NCI-H526 (cell line): Measurements from ENCODE around the gene GPATCH8.
"Not testable (repeated sequence)": the region's sequence is repeated elsewhere in the genome, so short reads cannot be mapped to it uniquely, and the experiment has no call there.

Experiments
- DNase-seq, 2 experiments: peaks; one replicate each; lab custom pipeline; 2025; lab: John Stamatoyannopoulos, UW

Gene GPATCH8

GRCh38 chr17:44397479-44398440 is 105.4 kb downstream of the GPATCH8 start:
- DNase-seq = no peak

- DNase-seq = no peak
Measured at GRCh38 chr17:44396946-44397345, 106.3 kb downstream of the GPATCH8 start.

GRCh38 chr17:44394833-44395232 is 108.4 kb downstream of the GPATCH8 start:
- DNase-seq = no peak

GRCh38 chr17:44394112-44394511 is 109.1 kb downstream of the GPATCH8 start:
- DNase-seq = not testable (repeated sequence)

- DNase-seq = peak; percentile 37 to 57
Measured at GRCh38 chr17:44390250-44390870, 112.8 kb downstream of the GPATCH8 start.

- no peak for DNase-seq
Measured at GRCh38 chr17:44389723-44390202, 113.4 kb downstream of the GPATCH8 start.

GRCh38 chr17:44389281-44389680 is 113.9 kb downstream of the GPATCH8 start, which contains the start of gene ITGA2B:
ITGA2B (minus strand) TSS chr17:44389649; CDS start chr17:44389473, 176 bp downstream.
- DNase-seq = no peak

- DNase-seq = no peak
Measured at GRCh38 chr17:44387804-44388203, 115.4 kb downstream of the GPATCH8 start.

GRCh38 chr17:44386182-44386525 is 117.1 kb downstream of the GPATCH8 start:
- no peak for DNase-seq

- peak; percentile 64 to 96 for DNase-seq
Measured at GRCh38 chr17:44385287-44386181, 117.7 kb downstream of the GPATCH8 start.

- no peak for DNase-seq
Measured at GRCh38 chr17:44384823-44385286, 118.4 kb downstream of the GPATCH8 start.

- DNase-seq = no peak
Measured at GRCh38 chr17:44384281-44384822, 118.9 kb downstream of the GPATCH8 start.

- no peak for DNase-seq
Measured at GRCh38 chr17:44383861-44384260, 119.3 kb downstream of the GPATCH8 start.

- DNase-seq = no peak
Measured at GRCh38 chr17:44383363-44383762, 119.8 kb downstream of the GPATCH8 start.

- no peak for DNase-seq
Measured at GRCh38 chr17:44382917-44383316, 120.3 kb downstream of the GPATCH8 start.

- no peak for DNase-seq
Measured at GRCh38 chr17:44381810-44382305, 121.3 kb downstream of the GPATCH8 start.

- DNase-seq = no peak
Measured at GRCh38 chr17:44380767-44381166, 122.4 kb downstream of the GPATCH8 start.

GRCh38 chr17:44379887-44380286 is 123.3 kb downstream of the GPATCH8 start:
- DNase-seq = no peak

GRCh38 chr17:44378171-44378705 is 125.0 kb downstream of the GPATCH8 start:
- DNase-seq = no peak

GRCh38 chr17:44376779-44377178 is 126.4 kb downstream of the GPATCH8 start:
- no peak for DNase-seq

- peak in 1 of 2 experiments; percentile 42 for DNase-seq
Measured at GRCh38 chr17:44376124-44376523, 127.1 kb downstream of the GPATCH8 start.
